Activated CD4-positive, alpha-beta T cell treated with anti-CD3 and anti-CD28 coated beads, Interleukin-2, amount 50 U/mL, for 24 hours (primary cell): ENCODE measurements around the gene SLC5A1.

Experiments
- DNase-seq, 2 donors: peaks; one replicate each; pipeline ENCODE4 v3.0.0-alpha.2; 2020; ENCODE audit warnings: low read depth in 1 of 2, low spot score in 1 of 2

SLC5A1 gene

DNA sequence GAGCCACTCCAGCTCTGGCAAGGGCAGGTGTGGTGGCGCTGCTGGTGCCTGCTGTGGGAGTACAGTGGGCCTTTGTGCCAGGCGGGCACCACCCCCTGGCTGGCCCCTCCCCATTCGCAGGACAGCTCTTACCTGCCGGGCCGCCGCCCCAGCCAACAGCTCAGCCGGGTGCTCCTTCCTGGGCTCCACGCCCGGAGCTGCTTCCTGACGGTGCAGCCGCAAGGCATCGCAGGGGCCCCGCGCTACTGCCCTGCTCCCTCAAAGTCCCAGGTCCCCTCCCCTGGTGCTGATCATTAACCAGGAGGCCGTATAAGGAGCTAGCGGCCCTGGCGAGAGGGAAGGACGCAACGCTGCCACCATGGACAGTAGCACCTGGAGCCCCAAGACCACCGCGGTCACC is at the start of gene SLC5A1:
SLC5A1 (plus strand) TSS at position 338 of the 400 bp plus-strand sequence; CDS start at position 359, 21 bp downstream.
- DNase-seq = no peak

DNA sequence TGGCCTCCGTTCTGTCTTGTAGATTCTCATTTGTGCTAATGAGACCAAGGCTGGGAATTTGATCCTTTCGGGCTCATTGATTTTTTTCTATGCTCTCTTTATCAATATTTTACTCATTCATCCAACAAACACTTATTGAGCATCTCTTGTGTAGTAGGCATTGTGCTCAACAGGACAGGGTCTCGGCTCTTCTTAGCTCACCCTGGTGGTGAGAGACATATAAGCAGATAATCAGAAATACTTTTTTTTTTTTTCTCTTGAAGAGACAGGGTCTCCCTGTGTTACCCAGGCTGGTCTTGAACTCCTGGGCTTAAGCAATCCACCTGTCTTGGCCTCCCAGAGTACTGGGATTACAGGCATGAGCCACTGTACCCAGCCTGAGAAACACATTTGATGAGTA is 48.0 kb upstream of the SLC5A1 start:
- no peak for DNase-seq

DNA sequence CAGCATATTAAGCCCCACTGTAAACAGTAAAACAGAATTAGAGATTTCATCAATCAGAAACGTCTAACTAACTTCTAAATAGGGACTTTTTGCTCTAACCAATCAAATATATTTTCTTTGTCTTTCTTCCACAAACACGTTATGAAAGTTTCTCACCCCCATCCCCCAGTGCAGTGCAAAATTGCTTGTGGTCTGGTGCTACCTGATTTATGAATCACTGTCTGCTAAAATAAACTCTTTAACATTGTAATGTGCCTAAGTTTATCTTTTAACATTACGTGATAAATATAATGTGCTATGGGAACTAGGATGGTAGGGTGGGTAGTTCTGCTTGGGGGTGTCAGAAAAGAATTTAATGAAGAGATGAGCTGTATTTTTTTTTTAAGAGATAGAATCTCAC is 47.3 kb upstream of the SLC5A1 start:
- no peak for DNase-seq

DNA sequence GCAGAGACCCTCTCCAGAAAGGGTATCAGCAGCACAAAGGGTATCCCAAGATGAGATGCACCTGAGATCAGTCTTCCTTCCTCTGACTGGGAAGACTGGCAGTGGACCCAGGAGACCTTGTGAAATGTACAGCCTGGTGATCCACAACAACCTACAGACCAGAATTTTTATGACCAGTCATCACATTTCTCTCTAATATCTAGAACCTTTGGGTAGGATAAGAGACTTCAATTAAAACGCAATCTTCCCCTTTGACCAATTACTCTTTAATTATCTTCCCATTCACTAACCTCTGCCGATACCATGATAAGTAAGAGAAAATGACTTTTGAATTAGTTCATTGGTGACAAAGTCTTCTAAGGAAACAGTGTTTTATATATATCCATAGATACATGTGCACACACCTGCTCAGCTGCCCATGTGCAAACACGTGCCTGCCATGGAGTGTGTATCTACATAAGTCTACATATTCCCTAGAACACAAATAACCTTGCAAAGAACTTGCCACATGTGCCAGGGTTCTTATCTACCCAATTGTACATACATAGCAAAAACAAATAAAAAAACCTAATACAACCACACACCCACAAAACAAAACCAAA is 44.2 kb upstream of the SLC5A1 start:
- no peak for DNase-seq

DNA sequence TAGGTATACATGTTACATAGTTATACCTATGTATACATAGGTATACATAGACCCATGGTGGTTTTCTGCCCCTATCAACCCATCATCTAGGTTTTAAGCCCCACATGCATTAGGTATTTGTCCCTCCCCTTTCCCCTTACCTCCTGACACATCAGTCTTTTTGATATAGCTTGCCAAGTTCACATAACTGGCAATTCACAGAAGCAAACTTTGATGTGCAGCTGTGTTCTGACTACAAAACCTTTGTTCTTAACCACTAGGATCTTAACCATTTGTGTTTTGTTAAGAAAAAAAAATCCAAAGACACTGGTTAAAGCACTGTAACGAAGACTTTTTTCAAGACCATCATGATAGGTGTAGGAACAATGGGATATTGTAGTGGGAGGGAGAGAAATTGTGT is 42.9 kb upstream of the SLC5A1 start:
- DNase-seq = no peak

DNA sequence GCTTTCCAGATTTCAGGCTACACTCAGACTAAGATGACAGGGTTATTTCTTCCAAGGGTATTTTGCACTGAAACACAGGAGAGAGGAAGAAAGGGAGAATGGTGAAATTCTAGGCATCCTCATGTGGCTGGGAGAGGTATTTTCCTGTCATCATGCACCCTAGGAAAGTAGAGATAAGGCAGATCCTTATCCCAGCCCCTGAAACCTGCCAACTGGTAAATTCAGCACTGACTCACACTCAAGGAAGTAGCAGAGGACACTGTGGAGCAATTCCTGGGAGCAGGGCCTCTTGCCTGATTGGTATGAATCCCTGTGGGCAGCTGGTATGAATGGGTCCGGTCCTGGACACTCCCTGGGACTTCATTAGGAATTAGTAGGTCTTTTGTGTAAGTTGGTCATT is 37.6 kb upstream of the SLC5A1 start:
- DNase-seq = no peak

DNA sequence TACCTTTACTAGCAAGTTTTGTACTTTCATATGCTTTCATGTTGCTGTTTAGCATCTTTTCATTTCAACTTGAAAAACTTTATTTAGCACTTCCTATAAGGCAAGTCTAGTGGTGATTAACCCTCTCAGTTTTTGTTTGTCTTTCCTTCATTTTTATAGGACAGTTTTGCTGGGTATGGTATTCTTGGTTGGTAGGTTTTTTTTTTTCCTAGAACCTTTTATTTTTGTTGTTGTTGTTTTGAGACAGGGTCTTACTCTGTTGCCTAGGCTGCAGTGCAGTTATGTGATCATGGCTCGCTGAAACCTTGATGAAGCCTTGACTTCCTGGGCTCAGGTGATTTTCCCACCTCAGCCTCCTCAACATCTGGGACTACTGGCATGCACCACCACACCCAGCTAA is 29.9 kb upstream of the SLC5A1 start:
- no peak for DNase-seq

DNA sequence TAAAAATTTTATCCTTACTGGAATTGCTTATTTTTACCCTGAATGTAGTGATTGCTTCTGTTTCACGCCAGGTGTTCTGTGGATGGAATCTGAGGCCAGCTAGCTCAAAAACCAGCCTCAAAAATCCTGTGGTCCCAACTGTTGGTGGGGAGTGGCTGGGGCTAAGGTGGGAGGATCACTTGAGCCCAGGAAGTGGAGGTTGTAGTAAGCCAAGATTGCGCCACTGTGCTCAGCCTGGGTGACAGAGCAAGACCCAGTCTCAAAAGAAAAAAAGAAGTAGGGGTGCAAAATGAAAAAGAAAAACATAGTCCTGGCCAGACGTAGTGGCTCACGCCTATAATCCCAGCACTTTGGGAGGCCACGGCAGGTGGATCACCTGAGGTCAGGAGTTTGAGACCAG is 27.0 kb upstream of the SLC5A1 start:
- no peak for DNase-seq

DNA sequence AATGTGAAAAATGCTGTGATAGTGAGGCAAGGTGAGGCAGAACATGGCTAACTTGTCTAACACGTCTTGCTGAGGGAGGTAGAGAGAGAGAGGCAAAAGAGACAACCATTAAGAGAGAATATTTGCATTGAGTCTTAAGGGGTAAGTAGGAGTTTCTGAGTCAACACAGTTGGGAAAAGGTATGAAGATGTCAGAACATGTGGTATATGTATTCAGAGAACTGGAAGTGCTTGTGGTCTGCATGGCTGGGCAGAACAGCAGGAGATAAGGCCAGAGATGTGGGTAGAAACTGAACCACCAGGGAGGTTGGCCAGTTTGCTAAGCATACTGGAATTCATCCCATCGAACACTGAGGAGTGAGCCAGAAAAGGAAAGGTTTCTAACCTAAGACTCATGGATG is 25.0 kb upstream of the SLC5A1 start:
- DNase-seq = no peak

DNA sequence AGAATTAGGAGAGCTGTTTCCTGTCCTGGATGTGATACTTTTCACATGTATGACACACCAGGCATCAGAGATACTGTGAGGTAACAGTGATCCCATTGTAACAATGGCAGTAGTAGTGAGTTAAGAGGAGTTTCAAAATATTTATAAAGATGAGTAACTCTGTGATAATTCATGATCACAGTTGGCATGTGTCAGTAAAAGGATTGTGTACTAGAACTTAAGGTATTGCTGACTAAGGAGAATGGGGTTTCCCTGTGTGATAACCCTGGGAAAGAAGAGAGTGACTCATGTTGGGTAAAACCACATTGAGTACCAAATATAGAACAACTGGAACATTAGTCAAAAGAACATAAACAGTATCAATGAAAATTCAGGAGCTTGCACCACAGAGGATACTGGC is 22.9 kb upstream of the SLC5A1 start:
- DNase-seq = no peak

DNA sequence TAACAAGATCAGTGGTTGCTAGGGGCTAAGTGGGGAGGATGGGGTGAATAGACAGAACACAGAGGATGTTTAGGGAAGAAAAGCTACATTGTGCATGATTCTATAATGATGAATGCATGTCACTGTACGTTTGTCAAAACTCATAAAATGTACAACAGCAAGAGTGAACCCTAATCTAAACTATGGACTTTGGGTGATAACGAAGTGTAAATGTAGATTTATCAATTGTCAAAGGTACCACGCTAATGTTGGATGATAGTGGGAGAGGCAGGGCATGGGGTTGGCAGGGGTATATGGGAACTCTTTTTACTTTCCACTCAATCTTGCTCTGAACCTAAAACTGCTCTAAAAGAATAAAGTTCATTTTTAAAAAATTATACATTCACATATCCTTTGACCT is 21.3 kb upstream of the SLC5A1 start:
- DNase-seq = no peak

DNA sequence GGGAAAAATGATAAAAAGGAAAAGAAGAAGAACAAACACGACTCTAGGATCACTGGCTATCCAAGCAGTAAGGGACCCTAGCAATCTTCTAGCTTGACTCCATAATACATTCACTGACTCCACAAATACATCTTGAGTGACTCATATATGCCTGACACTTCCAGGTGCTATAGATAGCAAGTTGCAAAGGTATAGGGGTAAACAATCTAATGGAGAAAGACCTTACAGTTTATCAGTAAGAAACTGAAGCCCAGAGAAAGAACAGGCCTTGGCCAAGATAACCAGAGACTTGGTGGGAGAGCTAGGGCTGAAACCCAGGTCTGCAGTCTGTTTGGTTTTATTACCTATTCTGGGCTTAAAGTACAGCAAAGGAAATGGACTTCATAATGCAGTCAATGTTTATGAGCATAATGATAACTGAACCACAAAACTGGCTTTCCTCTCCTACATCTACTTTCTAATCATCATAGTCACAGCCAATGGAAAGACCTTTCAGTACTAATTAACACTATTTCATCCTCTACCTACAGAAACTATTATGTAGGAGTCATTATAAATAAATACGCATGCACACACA is 19.7 kb upstream of the SLC5A1 start:
- DNase-seq = no peak

DNA sequence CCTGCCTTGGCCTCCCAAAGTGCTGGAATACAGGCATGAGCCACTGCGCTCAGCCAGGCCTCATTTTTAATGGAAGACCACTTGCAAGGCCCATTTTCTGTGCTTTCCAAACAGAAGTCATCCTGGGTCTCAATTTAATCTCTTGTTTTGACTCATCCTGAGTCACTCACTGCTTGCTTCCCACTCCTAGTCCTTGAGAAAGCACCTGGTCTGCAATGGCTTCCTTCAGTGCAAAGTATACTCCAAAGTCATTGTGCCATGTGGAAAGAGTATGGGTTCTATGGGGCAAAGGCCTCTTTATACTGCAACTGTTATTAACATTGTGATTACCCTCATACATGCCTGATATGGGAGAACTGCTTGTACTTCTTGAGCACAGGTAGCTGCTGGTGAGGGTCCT is 18.3 kb upstream of the SLC5A1 start:
- DNase-seq = no peak

DNA sequence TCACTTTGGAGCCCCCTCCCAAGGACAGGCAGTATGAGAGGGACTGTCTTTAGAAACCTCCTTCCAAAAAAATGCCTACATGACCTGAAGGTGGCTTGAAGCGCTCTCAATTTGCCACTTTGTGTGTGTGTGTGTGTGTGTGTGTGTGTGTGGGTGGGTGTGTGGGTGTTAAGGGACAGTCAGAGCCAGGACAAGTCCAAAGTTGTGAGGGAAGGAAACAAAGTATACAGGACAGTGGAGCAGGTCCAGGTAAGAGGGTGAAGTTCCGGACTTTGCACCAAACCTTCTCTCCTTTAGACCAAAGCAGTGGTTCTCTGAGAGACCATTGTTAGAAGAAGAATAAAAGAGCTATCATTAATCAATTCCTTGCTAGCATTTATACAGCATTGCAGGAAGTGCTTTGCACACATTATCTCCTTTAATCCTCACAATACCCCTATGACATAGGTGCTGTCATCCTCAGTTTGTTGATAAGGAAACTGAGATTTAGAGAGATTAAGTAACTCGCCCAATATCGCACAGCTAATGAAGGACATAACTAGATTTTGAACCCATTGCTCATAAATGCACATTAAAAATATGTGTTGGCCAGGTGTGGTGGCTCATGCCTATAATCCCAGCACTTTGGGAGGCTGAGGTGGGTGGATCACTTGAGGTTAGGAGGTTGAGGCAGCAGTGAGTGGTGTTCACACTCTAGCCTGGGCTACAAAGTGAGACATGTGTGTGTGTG is 12.4 kb upstream of the SLC5A1 start:
- no peak for DNase-seq

DNA sequence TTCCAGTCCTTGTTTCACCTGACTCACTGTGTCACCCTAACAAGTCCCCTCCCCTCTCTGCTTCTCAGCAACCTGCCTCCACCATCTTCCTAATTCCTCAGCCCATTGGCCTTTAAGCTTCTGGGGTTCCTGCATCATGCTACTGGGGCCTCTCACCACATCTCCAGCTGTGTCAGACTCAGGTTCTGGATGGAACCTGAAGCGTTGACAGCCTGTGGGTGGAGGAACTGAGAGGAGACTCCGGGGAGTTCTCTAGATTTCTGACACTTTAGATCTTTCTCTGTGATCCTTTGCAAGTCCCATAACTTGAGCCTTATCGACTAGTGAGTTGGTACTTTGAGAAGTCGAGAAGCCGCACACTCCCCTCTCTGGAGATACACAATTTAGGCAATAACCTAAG is 11.6 kb upstream of the SLC5A1 start:
- no peak for DNase-seq

DNA sequence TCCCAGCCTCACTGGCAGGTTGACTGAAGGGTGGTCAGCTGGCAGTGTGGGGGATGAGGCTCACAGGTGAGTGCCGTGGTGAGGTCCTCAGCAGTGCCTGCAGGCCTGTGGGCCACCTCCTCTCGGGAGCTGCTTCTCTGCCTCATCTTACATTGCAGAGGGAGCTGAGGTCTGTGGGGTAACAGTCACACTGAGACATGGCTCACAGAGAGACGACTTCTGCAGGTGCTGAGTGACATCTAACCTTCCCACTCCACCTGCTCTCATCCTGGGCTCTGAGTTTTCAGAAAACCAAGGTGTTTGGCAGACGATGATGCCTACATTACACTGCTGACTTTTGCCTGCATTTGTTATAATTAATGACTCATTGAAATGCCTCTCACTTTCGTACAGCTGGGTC is 8.8 kb upstream of the SLC5A1 start:
- no peak for DNase-seq

DNA sequence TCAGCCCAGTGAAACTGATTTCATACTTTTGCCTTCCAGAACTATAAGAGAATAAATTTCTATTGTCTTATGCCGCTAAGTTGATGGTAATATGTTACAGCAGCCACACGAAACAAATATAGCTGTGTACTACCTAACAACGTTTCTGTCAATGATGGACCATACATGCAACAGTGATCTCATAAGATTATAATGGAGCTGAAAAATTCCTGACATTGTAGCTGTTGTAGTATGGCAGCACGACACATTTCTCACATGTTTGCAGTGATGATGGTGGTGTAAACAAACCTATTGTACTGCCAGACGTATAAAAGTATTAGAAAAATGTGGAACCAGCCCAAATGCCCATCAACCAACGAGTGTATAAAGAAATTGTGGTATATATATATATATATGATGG is 5.8 kb upstream of the SLC5A1 start:
- no peak for DNase-seq

DNA sequence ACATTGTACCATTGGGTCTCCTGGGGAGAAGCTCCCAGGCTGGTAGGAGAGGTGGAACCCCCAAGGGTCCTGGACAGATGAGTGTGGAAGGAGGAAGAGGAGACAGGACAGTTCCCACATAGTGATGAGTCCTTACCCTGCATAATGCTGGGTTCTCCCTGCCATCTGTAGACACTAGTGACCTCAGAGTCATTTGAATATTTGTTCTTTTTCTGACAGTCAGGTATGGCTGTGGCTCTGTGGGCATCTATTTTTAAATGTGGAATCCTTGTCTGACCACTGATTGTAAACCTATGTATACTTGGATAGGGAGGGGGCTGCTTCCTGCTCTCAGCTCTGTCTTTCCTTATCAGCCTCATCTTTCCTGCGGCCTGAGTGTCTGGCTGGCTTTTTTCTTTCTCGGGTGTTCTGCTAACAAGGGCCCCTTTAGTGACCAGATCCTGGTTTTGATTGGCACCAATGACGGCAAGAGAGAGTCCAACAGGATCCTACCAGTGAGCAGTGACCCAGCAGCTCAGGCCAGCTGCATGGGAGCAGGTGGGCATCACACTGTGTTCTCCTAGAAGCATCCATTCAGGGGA is 2.6 kb upstream of the SLC5A1 start:
- no peak for DNase-seq

DNA sequence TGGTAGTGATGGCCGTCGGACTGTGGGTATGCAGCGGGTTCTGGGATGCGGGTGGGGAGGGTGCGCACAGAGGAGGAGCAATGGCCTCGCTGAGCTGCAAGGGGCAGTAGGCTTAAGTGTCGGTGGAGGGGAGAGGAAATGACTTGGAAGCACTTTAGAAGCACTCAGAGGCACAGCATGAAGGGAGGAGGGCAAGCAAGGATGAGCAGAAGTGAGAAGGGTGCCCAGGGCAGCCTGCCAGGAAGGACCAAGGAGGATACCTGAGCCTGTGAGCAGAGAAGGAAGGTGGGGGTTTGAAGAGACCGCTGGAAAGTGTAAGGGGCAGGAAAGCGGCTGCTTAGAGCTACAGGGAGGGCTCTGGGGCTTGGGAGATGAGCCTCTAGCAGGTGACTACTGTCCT is 330 bp downstream of the SLC5A1 start:
- DNase-seq = no peak

DNA sequence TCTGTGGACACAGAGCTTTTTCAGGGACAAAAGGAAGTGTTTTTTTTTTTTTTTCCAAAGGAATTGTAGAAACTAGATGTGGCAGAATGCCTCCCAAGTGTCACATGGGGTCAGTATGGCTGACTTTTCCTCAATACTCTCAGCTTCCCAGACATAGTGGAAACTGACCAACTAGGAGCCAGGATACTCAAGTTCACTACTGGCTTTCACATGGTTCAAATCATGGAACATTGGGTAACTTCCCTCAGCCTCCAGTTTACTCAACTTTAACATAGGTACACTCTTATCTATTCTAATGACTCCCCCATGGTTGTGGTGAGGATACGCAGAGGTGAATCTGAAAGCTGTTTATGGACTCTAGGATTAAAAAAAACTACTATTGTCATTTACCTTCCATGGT is 1.4 kb downstream of the SLC5A1 start:
- no peak for DNase-seq

DNA sequence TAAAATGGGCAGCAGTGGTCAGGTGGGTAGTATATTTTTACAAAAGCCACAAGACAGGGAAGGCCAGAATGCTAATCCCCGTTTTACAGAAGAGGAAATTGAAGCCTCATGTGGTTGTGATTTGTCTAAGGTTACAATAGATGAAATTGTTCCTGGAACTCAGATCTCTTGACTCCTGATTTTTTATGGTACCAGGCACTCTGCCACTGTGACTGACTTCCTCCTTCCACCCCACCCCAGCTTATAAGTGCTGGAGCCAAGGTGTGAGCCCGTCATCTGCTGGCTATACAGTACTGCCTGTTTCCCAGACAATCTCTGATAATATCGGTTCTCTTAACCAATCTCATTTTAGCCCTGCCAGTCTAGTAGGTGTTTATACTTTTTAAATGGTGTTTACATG is 1.9 kb downstream of the SLC5A1 start:
- DNase-seq = no peak

DNA sequence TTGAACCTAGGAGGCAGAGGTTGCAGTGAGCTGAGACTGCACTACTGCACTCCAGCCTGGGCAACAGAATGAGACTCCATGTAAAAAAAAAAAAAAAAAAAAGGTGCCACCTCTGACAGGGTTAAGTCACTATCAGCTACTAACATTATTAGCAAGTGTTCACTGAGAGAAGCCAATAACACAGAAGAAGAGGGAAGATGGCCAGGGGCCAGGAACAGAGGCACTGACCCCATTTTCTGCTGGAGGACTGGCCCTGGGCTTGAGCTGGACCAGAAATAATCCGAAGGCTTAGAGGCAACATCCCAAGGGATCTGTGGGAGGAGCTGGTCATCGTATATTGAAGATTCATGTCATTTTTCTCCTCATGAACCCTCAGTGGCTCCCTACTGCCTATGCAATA is 5.0 kb downstream of the SLC5A1 start:
- no peak for DNase-seq
